HG03439 (cell line): ENCODE results near the gene MX2.

Experiments used
- ATAC-seq: cut with Tn5 transposase; IDR thresholded peaks from one replicate; pipeline ENCODE4 v1.9.1; 2021; ENCODE audit warnings: mild to moderate bottlenecking, moderate library complexity; ENCODE audit not compliant: unreplicated experiment

Gene MX2

DNA sequence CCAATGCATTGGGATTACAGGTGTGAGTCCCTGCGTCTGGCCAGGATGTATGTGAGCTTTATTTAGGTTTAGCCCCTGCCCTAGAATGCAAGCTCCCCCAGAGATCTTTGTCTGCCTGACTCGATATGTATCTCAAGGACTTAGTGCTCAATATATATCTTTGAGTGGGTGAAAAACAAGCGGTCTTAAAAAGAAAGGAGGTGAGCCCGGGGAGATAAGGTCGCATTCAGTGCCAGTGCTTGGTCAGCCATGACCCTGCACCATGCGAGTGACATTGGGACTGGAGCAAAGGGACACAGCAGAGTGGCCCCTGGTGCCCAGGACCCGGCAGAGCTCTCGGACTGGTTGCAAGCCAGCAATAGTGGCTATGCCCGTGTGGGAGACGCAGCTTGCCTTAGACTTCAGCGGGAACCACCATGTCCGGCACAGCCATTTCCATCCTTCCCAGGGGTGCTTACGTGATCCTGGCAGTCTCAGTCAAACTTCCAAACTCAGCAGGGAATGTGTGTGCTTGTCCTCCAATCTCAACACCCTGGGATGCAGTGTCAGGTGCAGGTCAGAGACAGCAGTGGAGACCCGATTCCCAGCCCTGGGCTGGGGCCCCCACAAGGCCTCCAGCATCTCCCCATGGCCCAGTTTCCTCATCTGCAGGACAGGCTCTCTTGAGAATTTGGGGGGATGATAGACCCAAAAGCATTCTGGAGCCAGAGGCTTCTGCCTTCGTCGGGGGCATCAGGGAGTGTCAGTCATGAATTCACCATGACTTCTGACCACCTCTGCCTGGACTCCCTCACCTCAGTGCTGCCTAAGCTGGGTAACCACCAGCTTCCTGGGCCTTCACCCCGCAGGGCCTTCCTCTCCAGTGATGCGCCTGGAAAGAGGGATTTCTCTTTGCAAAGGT lies 1.8 kb downstream of the MX2 start:
- no peak for ATAC-seq

DNA sequence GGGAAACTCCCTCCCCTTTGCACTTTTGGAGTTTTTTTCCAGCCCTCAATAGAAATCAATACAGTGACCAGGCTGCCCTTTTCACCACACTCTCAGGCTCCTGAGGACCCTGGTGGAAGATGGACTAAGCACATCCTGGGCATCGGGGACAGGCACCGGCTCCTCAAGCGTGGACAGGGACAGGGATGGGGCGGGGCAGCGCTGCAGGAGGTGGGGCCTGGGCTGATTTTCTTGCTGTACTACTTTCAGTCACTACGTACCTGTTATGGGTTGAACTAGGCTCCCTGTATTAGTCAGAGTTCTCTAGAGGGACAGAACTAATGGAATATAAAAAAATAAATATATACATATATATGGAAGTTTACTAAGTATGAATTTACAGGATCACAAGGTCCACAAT lies 2.5 kb downstream of the MX2 start:
- ATAC-seq: no peak

DNA sequence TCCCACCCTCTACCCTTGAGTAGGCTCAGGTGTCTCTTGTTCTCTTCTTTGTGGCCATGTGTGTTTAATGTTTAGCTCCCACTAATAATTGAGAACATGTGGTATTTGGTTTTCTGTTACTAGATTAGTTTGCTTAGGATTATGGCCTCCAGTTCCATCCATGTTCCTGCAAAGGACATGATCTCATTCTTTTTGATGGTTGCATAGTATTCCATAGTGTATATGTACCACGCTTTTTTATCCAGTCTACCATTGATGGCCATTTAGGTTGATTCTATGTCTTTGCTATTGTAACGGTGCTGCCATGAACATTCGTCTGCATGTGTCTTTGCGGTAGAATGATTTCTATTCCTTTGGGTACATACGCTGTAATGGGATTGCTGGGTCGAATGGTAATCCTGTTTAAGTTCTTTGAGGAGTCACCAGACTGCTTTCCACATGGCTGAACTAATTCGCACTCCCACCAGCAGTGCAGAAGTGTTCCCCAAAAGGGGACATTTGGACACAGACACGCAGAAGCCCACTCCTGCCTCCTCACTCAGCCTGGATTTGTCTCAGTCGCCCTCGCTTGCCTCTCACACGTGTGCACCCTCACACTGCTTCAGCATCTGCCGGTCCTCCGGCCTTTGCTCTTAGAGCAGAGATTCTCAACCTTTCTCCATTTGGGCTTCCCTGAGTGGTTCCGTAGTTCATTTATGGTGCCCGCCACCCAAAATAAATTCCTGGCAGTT lies 3.7 kb downstream of the MX2 start:
- ATAC-seq: no peak

DNA sequence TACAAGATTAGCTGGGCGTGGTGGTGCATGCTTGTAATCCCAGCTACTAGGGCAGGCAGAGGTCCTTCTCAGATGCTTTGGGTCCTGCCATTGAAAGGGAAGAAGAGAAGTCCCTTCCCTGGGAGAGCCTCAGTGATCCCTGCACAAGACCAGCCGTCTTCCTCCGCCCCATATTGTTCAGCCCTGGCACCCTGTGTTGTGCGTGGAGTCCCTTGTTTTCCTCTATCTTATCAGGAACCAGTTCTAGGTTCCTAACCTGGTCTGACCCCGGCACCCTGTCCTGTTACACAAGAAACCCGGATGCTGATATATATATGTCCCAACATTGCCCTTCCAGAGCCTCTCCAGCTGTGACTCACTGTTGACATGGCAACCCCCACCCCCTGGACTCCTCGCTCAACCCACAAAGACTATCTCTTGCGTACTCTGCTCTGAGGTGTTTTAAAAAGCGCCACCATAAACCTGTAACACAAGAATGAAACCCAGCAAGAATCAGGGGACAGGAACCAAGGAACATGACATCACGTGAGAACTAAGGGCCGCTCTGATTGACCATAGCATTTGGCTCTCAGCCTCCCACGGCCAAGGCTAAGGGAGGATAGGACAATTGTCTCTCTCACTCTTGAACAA lies 4.8 kb downstream of the MX2 start:
- no peak for ATAC-seq

DNA sequence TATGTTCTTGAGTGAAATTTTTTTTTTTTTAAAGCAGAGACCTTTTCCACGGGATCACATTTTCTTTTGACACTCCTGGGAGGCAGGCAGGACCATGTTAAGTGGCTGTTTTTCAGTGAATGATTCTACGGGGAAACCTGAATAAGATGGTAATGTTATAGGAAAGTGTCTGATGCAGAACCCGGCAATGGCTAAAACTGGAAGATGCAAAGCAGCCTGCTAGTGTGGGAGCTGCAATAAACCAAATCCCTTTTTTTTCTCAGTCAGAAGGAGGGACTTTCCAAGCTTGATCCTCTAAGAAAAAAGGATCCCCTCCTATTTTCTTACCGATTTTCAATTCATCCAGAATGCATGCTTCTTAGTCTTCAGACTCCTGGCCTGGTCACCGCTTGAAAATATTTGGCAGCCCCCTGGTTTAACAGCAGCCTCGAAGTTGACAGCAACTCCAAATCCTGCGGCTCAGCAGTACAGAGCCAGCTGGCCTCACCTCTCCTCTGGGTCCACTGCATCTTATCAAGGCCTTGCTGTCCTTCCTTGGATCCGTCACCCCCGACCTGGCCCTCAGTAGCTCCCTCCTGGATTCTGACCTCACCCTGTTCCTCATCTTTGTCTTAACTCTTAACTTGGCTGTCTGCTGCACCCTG lies 5.6 kb downstream of the MX2 start:
- no peak for ATAC-seq

DNA sequence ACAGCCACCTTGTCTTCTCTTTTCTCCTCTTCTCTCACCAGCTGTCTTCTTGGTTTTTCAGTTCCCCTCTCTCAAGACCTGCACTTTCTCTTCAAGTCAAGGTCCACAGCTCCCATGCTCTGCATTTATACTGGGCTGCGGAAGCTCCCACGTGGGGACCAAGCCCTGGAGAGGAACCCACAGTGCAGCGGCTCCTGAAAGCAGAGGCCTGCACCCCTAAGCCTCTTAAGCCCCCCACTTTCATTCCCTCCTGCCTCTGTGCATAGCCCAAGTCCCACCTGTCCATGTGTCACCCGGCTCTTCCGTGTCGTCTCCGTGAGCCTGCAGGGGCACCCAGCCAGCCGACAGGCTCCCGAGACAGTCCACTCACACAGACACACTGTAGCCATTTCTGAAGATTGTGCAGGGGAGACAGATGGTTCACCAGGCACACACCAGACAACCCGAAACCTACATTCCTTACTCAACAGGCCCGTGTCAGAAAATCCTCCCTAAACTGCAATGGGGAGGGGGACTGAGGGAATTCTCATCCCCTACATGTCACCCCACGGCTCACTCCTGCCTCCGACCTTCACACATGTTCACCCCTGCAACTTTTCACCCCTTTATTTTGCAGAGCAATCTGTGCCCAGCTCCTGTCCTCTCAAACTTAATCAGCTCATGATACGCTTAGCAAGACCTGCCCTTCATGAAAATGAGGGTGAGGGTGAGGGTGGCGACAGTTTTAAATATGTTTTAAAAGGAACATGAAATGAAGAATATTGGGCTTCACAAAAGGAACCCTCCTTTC lies 6.3 kb downstream of the MX2 start:
- peak; percentile 48 for ATAC-seq

DNA sequence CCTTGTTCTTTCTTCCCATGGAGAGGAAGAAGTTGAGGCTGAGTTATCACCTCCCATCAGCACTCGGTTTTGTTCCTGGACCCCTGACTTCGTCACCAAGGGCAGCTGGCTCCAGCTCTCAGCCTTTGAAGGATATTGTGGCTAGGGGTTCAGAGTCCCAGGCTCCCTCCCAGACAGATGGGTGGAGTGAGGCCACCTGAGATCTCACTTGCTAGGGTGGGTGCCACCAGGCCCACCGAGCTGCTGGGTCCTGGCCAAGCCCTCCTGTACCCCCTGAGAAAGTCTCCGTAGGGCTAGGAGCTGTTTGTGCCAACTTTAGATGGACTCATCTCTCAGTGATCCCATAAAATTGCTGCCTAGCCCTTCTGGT lies 6.9 kb downstream of the MX2 start:
- ATAC-seq: no peak

DNA sequence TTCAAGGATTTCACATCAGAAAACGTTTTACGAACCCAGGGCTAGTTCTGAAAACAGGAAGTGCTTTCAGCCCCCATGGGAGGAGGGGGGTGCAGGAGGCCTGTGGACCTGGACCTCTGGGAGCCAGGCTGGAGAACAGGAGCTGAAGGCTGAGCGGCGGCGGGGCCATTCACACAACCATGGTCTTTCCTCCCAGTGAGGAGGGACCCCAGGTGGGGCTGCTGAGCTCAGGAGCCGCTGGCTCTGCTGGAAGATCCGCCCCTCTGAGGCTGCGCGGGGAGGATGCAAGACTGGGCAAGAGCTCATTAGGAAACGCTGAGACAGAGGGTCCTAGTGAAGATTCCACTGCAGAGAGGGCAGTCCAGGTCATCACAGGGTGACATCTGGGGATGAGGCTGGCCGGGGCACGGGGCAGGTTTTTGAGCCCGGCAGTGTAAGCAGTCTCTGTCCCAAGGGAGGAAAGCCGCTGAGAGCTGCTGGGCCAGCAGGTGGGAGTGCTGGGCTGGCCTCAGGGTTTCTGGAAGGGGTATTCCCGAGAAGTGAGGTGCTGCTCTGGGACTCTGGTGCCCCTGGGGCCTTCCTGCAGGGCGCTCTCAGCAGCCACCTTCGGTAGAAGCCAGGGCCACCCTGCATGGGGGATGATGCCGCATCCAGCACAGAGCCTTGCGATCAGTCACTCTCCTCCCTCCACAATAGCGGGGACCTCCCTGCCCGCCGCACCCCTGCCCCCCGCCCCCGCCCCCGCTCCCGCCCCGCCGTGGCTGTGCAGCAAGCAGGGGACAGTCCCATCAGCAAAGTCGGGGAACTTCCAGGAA lies 7.5 kb downstream of the MX2 start:
- ATAC-seq: peak; percentile 47

DNA sequence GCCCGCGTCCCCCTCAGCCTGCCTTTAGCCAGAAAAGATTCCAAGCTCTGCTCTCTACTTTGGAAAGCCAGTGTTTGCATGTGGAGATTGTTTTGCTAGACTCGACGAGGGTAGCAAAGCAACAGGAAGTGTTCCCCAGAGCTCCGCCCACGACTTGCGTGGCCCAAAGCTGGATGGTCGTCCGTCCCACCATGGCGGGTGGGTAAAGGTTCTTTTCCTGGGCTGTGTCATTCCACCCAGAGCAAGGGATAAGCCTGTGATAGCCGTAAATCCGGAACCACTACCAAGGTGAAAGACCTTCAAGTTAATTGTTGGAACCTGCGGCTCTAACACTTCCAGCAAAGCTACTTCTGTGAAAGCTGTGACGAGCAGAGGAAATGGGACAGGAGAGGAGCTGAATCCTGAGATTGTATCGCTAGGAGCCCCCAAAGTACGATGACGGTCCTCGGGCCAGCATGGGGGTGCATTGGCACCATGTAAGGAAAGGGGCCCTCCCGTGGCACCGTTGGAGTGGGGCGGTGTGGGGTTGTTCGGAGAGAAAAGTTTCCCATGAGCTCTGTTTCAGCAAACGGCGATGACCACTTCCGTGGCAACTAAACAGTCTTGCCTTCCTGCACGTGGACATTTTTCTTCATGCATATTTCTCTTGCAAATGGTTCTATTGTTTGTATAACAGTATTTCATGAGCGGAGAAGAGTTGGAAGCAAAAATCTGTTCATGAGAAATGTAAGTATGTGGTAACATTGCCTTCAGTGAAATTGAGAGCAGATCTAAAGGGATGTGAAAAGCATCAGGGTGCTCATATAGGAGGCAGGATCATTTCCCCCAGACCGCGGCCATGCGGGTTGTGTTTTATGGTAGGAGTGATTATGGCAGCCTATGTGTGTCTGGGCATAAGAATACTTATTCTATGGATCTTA lies 8.4 kb downstream of the MX2 start:
- ATAC-seq: no peak

DNA sequence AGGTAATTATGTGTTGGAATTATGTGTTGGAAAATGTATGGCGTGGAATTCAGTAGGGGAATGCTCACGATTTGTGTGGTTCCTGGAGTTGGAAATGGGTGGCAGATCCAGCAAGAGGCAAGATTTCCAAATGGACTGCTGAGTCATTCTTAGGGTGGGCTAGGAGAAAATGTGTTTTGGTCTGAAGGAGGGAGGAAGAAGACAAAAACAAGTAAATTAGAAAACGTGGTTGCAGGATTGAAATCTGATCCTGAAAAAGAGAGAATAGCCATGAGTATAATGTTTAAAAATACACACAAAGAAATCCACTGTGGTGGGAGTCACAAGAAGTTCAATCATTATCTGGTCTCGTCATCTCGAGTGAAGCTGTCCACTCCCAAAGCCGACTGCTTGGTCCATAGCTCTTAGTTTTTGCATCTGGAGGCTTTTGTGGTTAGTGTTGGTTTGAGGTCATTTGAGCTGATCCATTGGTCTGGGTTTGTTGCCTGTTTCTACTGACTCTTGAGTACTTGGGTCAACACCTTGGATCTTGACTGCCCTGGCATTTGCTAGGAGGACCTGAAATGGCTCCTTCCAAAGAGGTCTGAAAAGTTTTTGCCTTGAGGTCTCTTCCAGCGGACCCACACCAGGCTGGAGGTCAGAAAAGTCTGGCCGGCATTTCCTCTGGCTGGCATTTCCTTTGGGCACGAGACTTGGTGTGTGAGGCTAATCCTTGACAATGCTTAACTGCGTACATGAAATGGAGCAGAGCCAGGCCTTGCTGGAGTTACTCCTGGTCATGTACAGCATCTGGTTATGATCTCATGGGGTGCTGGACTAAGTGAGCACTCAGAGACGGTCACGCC lies 9.2 kb downstream of the MX2 start:
- ATAC-seq: no peak

DNA sequence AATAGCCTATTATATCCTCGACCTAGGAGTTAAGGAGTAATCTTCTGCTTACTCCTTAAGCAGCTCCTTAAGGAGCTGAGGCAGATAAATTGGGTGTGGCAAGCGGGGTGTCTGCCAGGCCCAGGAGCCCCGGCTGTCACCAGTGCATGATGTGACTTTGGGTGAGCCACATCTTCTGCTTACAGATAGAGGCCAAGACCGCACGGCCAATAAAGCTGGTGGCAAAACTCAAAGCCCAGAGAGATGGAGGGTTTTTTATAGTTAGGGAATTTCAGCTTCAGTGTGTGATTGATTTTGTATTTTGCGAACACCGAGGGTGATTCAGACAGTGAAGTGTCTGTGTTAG lies 9.8 kb downstream of the MX2 start:
- ATAC-seq: no peak

DNA sequence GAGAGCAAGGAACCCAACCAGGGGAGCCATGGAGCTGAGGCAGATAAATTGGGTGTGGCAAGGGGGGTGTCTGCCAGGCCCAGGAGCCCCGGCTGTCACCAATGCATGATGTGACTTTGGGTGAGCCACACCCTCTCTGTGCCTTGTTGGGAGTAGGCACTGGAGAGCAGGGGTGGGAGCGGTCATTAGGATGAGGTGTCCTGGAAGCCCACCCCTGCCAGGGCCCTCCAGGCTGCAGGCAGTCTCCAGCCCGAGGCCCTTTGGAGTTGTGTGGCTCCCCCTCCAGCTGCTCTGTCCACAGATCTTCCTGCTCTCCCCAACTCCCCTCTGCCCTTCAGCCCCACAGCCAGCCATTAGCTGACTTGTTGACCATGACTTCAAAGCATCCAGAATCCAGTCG lies 11.4 kb downstream of the MX2 start:
- no peak for ATAC-seq

DNA sequence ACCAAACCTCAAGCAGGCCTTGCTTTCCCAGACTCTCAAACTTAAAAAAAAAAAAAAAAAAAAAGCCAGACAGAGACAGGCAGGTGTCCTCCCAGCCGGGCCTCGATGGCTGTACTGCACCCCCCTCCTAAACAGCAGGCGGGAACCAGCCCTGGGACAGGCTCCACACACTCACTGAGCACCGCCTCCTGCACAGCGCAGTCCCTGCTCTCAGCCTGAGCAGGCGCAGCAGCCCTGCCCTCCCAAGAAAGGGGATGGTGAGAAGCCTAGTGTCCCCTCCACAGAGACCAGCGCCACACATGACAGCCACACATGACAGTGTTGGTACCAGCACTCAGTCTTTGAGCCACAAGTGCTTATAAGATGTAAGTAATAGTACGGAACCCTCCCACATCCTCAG lies 11.9 kb downstream of the MX2 start:
- no peak for ATAC-seq

DNA sequence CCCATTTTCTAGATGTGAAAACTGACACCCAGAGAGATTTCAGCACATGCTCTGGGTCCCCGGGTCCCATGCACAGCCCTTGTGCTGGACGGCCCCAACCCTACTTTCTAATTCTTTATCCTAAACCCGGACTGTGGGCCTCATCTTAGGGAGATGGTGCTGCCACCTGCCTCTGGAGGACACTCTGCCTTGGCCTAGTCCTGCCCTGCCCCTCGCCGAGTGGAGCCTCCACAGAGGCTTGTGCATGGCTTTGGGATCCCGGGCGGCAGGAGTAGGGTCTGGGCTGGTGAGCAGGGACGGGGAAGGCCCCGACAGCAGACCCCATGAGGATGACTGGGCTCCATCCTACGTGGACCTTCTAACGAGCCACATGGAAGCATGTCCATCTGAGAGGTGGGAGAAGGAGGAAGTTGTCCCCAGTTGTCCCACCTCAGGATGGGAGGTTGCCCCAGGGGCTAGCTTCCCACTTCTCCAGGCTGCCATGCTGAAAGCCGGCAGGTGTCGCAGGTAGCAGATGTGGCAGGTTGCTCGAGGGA lies 12.4 kb downstream of the MX2 start:
- ATAC-seq: no peak

DNA sequence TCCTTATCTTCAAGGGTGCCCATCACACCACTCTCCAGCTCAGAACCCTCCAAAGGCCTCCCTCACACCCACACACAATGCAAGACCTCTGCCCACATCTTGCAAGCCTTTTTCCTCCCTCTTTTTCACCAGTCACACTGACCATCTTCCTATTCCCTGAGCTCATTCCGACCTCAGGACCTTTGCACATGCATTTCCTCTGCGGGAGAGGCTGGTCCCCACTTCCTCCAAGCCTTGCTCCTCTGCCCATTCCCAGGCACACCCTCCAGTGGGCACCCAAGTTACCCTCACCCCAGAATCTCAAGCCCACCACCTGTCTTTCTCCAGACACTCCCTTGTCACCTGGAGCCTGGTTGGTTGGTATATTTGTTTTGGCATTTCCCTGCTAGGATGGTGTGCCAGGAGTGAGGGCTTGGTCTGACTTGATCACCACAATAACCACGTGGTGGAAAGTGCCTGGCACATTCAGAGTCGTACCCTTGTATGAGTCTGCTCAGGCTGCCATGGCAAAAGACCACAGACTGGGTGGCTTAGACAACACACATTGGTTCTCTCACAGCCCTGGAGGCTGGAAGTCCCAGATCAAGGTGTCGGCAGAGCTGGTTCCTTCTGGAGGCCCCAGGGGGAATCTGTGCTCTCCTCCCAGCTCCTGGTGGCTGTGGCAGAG lies 13.2 kb downstream of the MX2 start:
- no peak for ATAC-seq

DNA sequence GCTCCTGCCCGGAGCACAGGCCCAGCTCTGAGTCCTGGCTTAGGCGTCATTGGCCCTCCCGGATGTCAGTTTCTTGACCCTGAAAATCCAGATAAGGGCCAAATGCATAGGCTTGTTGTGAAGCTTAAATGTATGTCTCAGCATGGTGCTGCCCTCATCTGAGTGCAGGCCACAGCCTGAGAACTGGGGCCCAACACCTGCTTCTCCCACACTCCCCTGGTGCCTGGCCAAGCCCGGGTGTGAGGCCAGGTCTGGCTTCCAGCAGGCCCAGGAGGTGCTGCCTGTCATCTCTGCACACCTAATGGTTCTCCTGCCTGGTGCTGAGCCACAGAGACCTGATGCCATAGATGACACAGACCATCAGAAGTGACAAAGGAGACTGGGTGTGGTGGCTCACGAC lies 14.0 kb downstream of the MX2 start:
- ATAC-seq: no peak

DNA sequence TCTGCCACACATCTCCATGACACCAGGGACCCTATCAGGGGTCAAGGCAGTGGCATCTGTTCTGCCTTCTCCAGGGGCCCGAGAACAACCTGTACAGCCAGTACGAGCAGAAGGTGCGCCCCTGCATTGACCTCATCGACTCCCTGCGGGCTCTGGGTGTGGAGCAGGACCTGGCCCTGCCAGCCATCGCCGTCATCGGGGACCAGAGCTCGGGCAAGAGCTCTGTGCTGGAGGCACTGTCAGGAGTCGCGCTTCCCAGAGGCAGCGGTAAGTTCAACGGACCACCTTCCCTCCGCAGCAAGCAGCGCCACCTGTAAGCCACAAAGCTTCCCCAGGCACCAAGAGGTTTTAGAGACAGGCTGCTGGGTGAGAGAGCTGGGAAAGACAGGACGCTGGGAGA lies 15.9 kb downstream of the MX2 start:
- no peak for ATAC-seq
